ENCODE data around the gene SLC12A7.
"Not testable (repeated sequence)": the region's sequence is repeated elsewhere in the genome, so short reads cannot be mapped to it uniquely, and the experiment has no call there.

The SLC12A7 gene

DNA sequence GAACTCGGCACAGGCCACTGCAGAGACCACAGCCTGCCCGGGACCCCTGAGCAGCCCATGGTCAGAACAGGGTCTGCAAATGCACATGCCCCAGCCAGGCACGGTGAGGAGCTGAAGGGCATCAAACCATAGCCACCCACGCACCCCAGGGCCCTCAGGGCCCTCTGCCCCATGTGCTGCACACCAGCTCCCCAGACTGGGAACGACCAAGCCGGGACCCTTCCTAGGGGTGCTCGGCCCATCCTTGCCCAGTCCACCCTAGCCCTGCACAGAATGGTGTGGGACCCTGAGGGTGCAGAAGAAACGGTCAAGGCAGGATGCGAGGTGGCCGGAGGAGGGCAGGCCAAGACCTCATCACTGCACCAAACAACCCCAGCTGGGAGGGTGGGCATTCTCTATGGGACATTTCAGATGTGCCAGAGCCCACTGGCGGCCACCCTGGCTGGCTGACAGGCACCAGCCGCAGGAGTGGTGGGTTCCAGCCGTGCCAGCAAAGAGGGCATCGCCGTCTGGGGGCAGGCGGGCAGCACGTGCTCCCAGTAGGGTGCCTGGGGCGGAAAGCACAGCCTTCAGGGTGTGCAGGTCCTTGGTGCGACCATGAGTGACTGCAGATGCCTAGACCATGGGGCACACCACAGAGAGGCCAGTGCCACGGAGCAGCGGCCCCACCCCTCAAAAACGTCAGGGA, 16.4 kb downstream of the SLC12A7 start:
- no peak for DNase-seq

DNA sequence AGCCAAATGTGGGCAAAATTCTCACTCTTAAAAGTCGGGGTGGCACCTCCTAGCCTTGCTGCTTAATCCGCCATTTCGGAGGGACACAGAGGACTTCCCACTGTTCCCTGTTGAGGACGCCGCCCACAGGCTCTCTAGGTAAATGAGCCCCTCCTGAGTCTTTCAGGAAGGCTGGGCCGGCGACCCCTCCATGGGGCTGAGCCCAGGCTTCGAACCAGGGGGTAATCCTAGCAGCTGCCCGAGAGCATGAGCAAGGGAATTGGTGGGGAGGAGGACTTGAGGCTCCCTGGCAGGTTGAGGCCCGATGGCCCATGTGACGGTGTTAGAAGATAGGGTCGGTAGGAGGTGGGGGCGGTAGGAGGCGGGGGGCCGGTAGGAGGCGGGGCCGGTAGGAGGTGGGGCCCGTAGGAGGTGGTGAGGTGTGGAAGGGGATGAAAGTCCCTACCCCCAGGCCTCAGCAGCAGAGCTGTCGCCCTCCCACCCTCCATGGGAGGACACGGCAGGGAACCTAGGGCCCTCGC, 17.1 kb downstream of the SLC12A7 start:
- DNase-seq, result no peak

- no peak for DNase-seq
These were observed 18.5 kb downstream of the SLC12A7 start for GRCh38 chr5:1093361-1093760.

DNA sequence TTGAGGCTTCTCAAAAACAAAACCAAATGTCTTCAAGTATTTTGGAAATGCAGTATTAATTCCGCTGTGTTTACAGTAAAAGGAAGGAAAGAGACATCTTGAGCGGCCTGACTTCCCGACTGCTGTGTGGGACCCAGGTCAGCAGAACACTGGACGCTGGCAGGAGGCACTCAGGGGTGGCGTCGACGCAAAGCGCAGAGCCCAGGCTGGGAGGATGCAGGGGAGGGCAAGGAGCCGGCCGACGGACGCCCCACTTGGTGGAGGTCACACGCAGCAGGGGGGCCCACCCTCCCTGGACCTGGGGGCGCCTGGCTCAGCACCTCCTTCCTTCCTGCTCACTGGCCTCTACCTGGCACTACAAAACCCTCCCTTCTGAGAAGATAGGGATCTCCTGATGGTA, 19.7 kb downstream of the SLC12A7 start:
- DNase-seq, result no peak

- DNase-seq, result no peak
These were observed 20.2 kb downstream of the SLC12A7 start for GRCh38 chr5:1091632-1092031.

DNA sequence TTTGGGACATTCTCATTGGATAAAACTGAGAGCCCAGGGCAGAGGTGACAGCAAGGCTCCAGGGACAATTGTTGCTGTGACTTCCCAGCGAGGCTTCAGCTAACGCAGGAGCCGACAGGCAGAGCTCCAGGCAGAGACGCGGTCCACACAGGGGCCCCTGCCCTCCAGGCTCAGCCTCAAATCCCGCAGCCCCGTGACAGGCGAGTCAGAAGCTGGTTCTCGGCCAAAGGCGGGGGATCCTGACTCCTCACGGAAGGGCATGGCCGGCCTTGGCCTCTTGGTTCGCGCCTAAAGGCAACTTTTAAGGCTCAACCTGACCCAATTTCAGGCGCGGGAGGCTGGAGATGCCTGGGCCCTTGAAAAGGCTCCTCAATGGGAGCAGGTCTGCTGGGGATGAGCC, 21.3 kb downstream of the SLC12A7 start:
- no peak for DNase-seq

DNA sequence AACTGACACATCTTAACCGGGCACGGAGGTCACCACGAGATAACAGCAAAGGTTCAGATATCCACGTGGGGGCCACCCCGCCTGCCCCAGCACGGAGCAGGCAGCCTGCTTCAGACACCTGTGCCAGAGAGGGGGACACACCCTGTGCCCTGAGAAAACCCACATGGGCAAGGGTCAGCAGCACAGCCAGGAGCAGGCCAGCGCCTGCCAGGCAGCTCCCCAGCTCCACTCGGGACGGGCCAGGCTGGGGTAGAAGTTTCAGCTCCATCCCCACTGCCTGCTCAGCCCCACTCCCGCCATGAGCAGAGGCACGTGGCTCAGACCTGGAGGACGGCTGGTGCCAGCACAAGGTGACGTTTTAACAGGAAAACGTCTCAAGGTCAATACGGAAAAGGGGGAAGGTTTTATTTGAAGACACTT, 22.2 kb downstream of the SLC12A7 start:
- DNase-seq, result no peak

DNA sequence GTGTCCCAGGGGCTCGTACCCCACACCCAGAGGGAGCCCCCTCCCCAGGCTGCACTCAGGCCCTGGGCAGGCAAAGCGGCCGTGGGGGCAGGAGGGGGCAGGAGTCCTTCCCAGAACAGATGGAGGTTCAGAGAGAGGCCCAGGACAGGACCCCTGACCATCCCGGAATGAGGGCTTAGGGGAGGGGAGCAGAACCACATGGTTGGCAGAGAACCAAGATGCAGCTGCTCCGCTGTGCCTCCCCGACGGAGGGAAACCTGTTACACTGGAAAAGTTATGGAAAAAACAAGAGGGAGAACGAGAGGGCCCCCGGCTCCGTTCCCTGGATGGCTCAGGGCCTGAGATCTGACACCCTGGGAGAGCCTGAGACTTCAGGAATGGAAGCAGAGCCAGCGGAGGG, 22.7 kb downstream of the SLC12A7 start:
- no peak for DNase-seq

DNA sequence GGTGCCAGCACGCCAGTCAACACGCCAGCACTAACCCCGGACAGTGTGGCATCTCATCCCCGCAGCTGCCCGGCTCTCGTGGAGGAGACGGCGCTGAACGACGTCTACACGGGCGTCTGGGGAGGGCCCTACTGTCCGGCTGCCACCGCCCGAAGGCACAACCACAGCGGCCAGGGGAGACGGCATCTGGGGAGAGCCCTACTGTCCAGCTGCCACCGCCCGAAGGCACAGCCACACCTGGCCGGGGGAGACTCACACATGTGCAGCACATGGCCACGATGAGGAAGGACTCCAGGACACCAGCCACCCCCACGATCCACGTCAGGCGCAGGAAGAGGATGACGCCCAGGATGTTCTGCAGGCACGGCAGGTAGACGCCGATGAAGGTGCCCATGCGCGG, 23.1 kb downstream of the SLC12A7 start:
- no peak for DNase-seq

DNA sequence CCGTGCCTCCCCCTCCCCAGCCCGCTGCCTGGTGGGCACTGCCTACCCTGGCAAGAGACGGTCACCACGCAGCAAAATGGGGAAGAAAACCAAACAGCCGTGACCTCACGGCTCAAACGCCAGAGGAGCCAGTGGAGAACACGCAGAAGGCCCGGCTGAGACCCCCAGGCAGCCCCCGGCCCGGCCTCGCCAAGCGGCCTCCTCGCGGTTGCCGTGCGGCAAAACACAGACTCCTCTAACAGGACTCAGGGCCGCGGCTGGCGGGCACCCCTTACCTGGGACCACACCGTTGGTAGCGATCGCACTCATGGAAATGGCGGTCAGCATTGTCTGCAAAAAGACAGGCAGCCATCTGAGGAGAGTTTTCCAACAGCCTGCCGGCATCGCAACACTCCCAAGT, 23.8 kb downstream of the SLC12A7 start:
- no peak for DNase-seq

- DNase-seq, result no peak
These were observed 24.4 kb downstream of the SLC12A7 start for GRCh38 chr5:1087428-1087827.

DNA sequence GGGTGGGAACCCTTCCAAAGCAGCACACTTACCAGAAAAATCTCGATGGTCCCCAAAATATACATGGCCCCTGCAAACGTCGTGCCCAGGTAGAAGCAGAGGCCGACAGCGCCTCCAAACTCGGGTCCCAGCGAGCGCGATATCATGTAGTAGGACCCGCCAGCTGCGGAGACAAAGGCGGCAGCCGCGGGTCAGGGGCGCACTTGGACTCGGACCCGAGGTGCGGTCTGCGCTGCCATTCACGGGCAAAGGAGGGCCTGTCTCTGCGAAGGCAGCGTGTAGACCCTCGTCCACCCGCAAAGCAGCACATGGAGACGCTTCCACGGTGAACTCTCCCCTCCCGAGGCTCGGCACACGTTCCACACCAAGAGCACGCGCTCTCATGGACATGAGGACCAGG, 25.0 kb downstream of the SLC12A7 start:
- DNase-seq, result no peak

GRCh38 chr5:1086137-1086536, 25.7 kb downstream of the SLC12A7 start:
- DNase-seq, result no peak

- no peak for DNase-seq
These were observed 26.5 kb downstream of the SLC12A7 start for GRCh38 chr5:1085391-1085790.

DNA sequence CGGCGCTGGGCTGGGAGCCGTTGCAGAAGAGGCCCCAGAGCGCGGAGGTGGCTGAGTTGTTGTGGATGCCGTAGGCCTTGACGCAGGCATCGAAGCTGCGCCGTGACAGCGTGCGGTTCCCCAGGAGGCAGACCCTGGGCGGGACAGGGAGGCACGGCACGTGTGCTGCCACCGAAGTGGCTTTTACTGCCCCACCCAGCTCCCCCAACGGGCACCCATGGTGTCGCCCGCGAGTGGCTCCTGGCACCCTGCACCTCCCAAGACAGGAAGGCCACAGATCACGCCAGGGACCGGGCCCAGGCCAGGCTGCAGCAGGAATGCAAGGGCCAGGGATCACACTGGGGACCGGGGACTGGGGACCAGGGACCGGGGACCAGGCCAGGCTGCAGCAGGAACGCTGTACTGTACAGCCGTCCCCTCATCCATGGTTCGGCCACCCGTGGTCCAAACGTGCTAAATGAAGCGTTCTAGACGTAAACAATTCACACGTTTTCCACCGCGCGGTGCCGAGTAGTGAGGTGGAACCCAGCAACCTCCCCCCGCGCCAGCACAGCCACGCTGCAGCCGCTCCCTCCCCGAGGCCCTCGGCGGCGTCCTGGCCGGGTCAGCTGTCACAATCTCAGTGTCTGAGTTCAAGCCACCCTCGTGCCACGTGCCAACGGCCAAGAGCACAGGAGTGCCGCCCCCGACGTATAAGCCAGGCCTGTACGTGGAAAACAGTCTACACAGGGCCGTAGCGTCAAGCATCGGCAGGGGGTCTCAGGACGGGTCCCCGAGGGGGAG, 27.8 kb downstream of the SLC12A7 start:
- DNase-seq, result no peak

- DNase-seq, result not testable (repeated sequence)
These were observed 28.8 kb downstream of the SLC12A7 start for GRCh38 chr5:1083026-1083425.

DNA sequence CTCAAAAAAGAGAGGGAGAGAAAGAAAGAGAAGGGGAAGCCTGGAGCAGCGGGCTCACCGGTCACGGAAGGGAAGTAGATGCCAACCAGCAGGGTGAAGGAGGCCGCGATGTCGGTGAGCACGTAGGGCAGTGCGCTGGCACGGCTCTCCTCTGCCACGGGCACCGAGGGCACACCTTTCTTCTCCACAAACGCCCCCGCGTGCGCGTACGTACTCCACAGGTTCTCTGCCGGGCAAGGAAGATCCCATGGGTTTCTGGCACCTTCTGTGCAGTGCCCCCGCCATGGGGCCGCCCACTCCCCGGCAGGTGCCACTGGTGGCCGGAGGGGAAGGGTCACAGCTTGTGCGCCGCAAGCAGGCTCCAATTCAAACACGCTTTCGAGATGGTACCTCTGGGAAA, 30.3 kb downstream of the SLC12A7 start:
- DNase-seq, result no peak

DNA sequence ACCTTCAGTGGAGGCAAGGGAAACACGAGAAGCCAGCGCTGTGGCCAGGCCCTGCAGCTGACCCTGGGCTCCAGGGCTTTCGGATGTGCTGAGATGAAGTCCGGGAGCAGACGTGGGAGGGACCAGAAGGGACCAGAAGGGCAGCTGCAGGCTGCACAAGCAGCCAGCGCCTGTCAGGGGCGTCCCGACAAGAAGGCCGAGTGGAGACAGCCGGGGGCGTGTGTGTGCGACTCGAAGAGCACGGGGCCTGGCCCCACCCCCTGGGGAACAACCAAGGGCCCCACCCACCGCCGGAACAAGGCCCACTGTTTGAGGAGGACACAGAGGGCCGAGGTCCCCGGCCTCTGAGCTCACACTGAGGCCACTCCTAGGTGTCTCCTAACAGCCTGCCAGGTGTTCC, 31.4 kb downstream of the SLC12A7 start:
- no peak for DNase-seq

DNA sequence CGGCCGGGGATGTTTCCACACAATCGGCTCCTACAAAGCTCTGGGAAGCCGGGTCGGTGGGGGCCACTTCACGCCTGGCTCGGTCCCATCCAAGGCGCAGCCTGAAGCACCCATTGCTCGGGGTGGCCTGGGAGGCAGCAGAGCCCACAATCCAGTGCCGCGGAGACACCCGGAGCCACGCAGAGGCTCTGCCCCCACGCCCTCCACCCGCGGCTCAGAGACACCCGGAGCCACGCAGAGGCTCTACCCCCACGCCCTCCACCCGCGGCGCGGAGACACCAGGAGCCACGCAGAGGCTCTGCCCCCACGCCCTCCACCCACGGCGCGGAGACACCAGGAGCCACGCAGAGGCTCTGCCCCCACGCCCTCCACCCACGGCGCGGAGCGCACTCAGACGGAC, 31.9 kb downstream of the SLC12A7 start:
- no peak for DNase-seq

DNA sequence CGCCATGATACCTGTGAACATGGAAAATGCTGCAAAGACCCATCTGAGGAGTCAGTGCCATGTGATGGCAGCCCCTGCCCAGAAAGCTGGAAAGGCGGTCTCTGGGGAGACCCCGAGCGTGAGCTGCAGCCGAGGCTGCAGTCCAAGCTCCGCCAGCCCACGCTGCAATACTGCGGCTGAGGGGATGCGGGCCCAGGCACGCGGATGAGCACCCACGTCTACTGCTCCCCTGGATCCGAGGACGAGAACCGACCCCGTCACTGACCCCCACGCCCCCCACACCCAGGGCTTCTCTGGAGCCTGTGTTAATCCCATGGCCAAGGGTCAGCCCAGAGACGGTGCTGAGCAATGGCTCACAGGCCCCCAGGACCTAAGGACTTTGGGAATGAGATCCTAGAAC, 32.4 kb downstream of the SLC12A7 start:
- DNase-seq, result no peak

GRCh38 chr5:1078851-1079250, 33.0 kb downstream of the SLC12A7 start:
- no peak for DNase-seq

GRCh38 chr5:1078206-1078605, 33.7 kb downstream of the SLC12A7 start:
- no peak for DNase-seq

DNA sequence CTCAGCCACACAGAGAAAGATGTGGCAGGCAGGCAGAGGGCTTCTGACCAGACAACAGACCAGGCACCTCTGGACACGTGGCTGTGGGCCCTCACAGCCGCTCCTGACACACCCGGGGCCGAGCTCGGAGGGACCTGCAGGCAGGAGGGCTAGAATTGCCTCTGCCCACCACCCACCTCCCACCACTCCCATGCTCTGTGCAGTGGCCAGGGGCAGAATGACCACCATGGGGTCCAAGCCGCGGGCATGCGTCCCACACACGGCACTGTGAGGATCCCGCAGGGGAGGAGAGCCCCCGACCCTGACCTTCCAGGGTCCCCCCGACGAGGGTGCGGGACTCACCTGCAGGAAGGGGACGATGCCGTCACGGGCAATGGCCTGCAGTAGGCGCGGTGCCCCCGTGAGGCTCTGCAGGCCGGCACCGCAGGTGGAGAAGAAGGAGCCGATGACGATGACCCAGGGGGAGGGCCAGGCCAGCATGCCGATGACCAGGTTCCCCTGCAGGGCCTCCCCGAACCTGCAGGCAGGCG, 34.3 kb downstream of the SLC12A7 start:
- no peak for DNase-seq

GRCh38 chr5:1077026-1077425, 34.8 kb downstream of the SLC12A7 start:
- DNase-seq, result no peak

Data from activated T-cell treated with anti-CD3 and anti-CD28 coated beads, Interleukin-2, amount 50 U/mL, for 48 hours (primary cell).